ENCODE measurements around the gene IL11.

DNA sequence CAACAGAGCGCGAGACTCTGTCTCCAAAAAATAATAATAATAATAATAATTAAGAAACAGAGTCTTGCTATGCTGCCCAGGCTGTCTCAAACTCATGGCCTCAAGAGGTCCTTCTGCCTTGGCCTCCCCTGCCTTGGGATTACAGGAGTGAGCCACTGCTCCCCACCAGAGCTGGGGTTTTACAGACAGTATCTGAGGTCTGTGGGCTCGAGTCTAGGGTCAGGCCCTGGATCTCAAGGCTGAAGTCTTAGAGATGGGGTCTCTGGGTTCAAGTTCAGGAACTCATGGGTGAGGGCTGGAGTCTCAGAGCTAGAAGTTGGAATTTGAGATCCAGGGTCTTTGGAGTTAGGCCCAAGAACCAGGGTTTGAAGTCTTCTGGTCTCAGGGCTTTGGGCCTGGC is 3.5 kb downstream of the IL11 start:
- TF ChIP-seq CTCF (IDR thresholded peaks at IDR 0.05) (no peak), POLR2A (IDR thresholded peaks at IDR 0.05) (no peak), POLR2AphosphoS5 (IDR thresholded peaks at IDR 0.05) (no peak), EP300 (IDR thresholded peaks at IDR 0.05) (no peak)
